ENCODE results near the gene SUCLG1. TPM values are rescaled to one million over a fixed set of nuclear protein-coding genes. Genes with fewer than 3 reads are reported as not detected.

Gene SUCLG1
- total RNA-seq, 1 experiment from 2014 or later, result 59.8 TPM

- in situ Hi-C loops (cut with HindIII; ENCODE audit: low pct_unique_long_range_greater_than_20kb, low sequenced_read_pairs) (no loop called here), intact Hi-C loops (cut with micrococcal nuclease; ENCODE audit: unreplicated experiment) (no loop called here)
- no peak for TF ChIP-seq POLR2AphosphoS5 (IDR thresholded peaks at IDR 0.05; ENCODE audit: low read depth, low read length)
- TF ChIP-seq REST (IDR thresholded peaks at IDR 0.05; ENCODE audit: insufficient read depth in 1 of 2, low read depth in 2 of 2, low read length in 1 of 2), result no peak
- TF ChIP-seq CTCF (IDR thresholded peaks at IDR 0.05), result no peak
- no peak for TF ChIP-seq TCF7L2 (IDR thresholded peaks at IDR 0.05; ENCODE audit: low read depth, low read length)
- TF ChIP-seq SIN3A (IDR thresholded peaks at IDR 0.05; ENCODE audit: borderline replicate concordance, insufficient read depth, low read depth, low read length), result no peak
- DNase-seq (ENCODE audit: low read depth, low spot score) (no peak), ATAC-seq (no peak)
- ChIA-PET POLR2A (no interaction called here), CTCF (interaction anchor here (0.6 kb wide), 1 partner anchor 17 kb away, joined by 3 read pairs; no protein-coding TSS in a partner anchor)
- H3K27ac ChIP-seq (ENCODE audit: low read length), result no peak overlapping the region
- no peaks in the 10 kb centered on the region for H3K27me3 ChIP-seq (ENCODE audit: control insufficient read depth, insufficient read depth, low read length)
- H3K4me3 ChIP-seq (ENCODE audit: low read depth in 2 of 2, low read length in 2 of 2), result no peak overlapping the region
- no peaks in the 10 kb centered on the region for H3K4me1 ChIP-seq (ENCODE audit: control insufficient read depth, insufficient read depth, low read length)
- H3K36me3 ChIP-seq (ENCODE audit: control insufficient read depth, insufficient read depth, low read length), result no peaks in the 10 kb centered on the region; the same call in 1 of the 2 replicates
- H3K9me3 ChIP-seq (ENCODE audit: control insufficient read depth, insufficient read depth, low read depth, low read length), result no peaks in the 10 kb centered on the region
- no TSS peak for BruUV-seq (replicated peaks)
Observed at GRCh38 chr2:84449711-84450110, 9.4 kb downstream of the SUCLG1 start.

GRCh38 chr2:84449055-84449454 is 10.0 kb downstream of the SUCLG1 start:
- Histone ChIP-seq H3K9me3 (ENCODE audit: control insufficient read depth, insufficient read depth, low read depth, low read length) (no peaks in the 10 kb centered on the region), H3K27me3 (ENCODE audit: control insufficient read depth, insufficient read depth, low read length) (no peaks in the 10 kb centered on the region), H3K27ac (ENCODE audit: low read length) (no peak overlapping the region), H3K4me1 (ENCODE audit: control insufficient read depth, insufficient read depth, low read length) (no peaks in the 10 kb centered on the region), H3K4me3 (ENCODE audit: low read depth in 2 of 2, low read length in 2 of 2) (no peak overlapping the region), H3K36me3 (ENCODE audit: control insufficient read depth, insufficient read depth, low read length) (no peaks in the 10 kb centered on the region; the same call in 1 of the 2 replicates)
- TF ChIP-seq SIN3A (IDR thresholded peaks at IDR 0.05; ENCODE audit: borderline replicate concordance, insufficient read depth, low read depth, low read length) (no peak), CTCF (IDR thresholded peaks at IDR 0.05) (no peak)
- ATAC-seq (no peak), DNase-seq (ENCODE audit: low read depth, low spot score) (no peak)
- BruUV-seq (replicated peaks), result no TSS peak
- intact Hi-C loops (cut with micrococcal nuclease; ENCODE audit: unreplicated experiment), result no loop called here
- POLR2A ChIA-PET, result no interaction called here
- CTCF ChIA-PET, result no interaction called here
- in situ Hi-C loops (cut with HindIII; ENCODE audit: low pct_unique_long_range_greater_than_20kb, low sequenced_read_pairs), result no loop called here
